HepG2 (cell line): ENCODE results near the gene SRRM3. TPM values are rescaled to one million over a fixed set of nuclear protein-coding genes. Genes with fewer than 3 reads are reported as not detected.

Experiments used
- GMEB2 ChIP-seq: IDR thresholded peaks from 2 replicates; pipeline ENCODE4 v1.6.1; 2016; ENCODE audit warnings: missing biosample characterization, missing genetic modification reagents, low read depth
- IRX3 ChIP-seq: sonication (generic); formaldehyde crosslinking; IDR thresholded peaks from 2 replicates; pipeline ENCODE4 v1.8.1; 2023; ENCODE audit warnings: mild to moderate bottlenecking, low read depth, missing genetic modification reagents, borderline replicate concordance
- MLXIP ChIP-seq: sonication (generic); formaldehyde crosslinking; IDR thresholded peaks from 2 replicates; pipeline ENCODE4 v1.9.0; 2021; ENCODE audit warnings: missing genetic modification reagents, borderline replicate concordance
- ZBTB43 ChIP-seq: sonication (generic); formaldehyde crosslinking; conservative IDR thresholded peaks from 2 replicates; pipeline ENCODE4 v1.4.0; 2020; ENCODE audit warnings: missing genetic modification reagents
- polyA plus RNA-seq, 8 experiments: library from polyadenylated mRNA; depleted of rRNA in 3 of 8; stranded (reverse) in 7 of 8; unstranded in 1 of 8; fragments of >200 nt; fragmentation: Illumina TruSeq in 4 of 8; extraction: Trizol in 4 of 8; gene quantifications; 2 replicates each; pipeline versions ENCODE4 v1.2.1 to v1.2.3, GENCODE V29; 2011 to 2016; ENCODE audit warnings: low read depth in 4 of 8, missing spikeins in 1 of 8, mixed read lengths in 1 of 8; ENCODE audit not compliant: insufficient read depth in 1 of 8
- total RNA-seq, 5 experiments: library from RNA; depleted of rRNA; stranded (reverse); fragments of >200 nt; fragmentation: Illumina TruSeq; extraction: Trizol; gene quantifications; 2 replicates each; pipeline ENCODE4 v1.2.3, GENCODE V29; 2016; ENCODE audit warnings: low read depth in 1 of 5
- TF ChIP-seq, protein P1 (sequence below), 2 experiments: sonication (generic) in 1 of 2; formaldehyde crosslinking in 1 of 2; IDR thresholded peaks; 2 replicates each; pipeline versions ENCODE4 v1.6.1 to v1.9.0; 2014 to 2022; ENCODE audit warnings: antibody characterized with exemption in 1 of 2, borderline replicate concordance in 1 of 2, inconsistent platforms in 1 of 2, low read depth in 1 of 2, missing genetic modification reagents in 1 of 2

The SRRM3 gene
- total and polyA plus RNA-seq, 2 of the 13 experiments (the other 11 are each of a cell fraction or from before 2014, with no cell fraction given), result 0.13 to 0.54 TPM

DNA sequence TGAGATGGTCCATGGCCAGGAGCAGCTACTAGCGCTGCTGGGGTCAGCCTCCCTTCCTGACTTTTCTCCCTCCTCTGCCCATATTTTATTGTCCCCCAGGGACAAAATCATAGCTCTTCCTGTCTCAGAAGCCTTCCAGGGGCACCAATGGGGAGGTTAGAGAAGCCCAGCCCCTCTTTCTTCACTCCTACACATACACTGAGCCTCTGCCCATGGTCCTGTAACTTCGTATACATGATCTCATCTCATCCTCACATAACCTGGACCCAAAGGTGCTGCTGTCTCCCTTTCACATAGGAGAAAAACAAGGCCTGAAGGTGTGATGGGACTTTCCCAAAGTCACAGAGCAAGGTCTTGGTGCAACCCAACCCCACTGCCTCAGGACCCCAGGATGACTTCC lies 2.5 kb downstream of the SRRM3 start (continued):
- TF ChIP-seq, protein P1, sequence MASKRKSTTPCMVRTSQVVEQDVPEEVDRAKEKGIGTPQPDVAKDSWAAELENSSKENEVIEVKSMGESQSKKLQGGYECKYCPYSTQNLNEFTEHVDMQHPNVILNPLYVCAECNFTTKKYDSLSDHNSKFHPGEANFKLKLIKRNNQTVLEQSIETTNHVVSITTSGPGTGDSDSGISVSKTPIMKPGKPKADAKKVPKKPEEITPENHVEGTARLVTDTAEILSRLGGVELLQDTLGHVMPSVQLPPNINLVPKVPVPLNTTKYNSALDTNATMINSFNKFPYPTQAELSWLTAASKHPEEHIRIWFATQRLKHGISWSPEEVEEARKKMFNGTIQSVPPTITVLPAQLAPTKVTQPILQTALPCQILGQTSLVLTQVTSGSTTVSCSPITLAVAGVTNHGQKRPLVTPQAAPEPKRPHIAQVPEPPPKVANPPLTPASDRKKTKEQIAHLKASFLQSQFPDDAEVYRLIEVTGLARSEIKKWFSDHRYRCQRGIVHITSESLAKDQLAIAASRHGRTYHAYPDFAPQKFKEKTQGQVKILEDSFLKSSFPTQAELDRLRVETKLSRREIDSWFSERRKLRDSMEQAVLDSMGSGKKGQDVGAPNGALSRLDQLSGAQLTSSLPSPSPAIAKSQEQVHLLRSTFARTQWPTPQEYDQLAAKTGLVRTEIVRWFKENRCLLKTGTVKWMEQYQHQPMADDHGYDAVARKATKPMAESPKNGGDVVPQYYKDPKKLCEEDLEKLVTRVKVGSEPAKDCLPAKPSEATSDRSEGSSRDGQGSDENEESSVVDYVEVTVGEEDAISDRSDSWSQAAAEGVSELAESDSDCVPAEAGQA (IDR thresholded peaks at IDR 0.05; ENCODE audit: low read depth), result no peak
- TF ChIP-seq, protein P1 (CRISPR knock-in tag; IDR thresholded peaks at IDR 0.05; ENCODE audit: borderline replicate concordance), result no peak
- TF ChIP-seq MLXIP (CRISPR knock-in tag), result no peak
- TF ChIP-seq IRX3, result no peak
- no peak for TF ChIP-seq ZBTB43 (CRISPR knock-in tag)
- TF ChIP-seq GMEB2 (CRISPR knock-in tag), result no peak
